SK-N-SH treated with all-trans-retinoic acid at 6 μM for 48 hours (cell line): Measurements from ENCODE around the gene RREB1.

Experiments used
- ATAC-seq: fragments of 200-7000 bp; cut with Tn5 transposase; 3 replicates; pipeline ENCODE4 v1.9.1; 2020; ENCODE audit warnings: mild to moderate bottlenecking, moderate library complexity
- ARNTL ChIP-seq: fragments of 450-650 bp; formaldehyde crosslinking; IDR thresholded peaks from 2 replicates; pipeline ENCODE4 v1.5.0; 2020; ENCODE audit warnings: low read depth, mild to moderate bottlenecking, moderate library complexity, borderline replicate concordance
- BACH2 ChIP-seq: fragments of 250-450 bp; sonication (Bioruptor Pico); IDR thresholded peaks from 2 replicates; pipeline ENCODE4 v1.9.0; 2021; ENCODE audit warnings: mild to moderate bottlenecking, borderline replicate concordance
- CREB5 ChIP-seq: fragments of 250-450 bp; sonication (Bioruptor Pico); IDR thresholded peaks from 2 replicates; pipeline ENCODE4 v1.5.1; 2020; ENCODE audit warnings: low read depth, mild to moderate bottlenecking, moderate library complexity
- CSDC2 ChIP-seq: fragments of 250-450 bp; sonication (Bioruptor Pico); IDR thresholded peaks from 2 replicates; pipeline ENCODE4 v1.5.0; 2020; ENCODE audit warnings: mild to moderate bottlenecking, moderate library complexity
- CSRNP3 ChIP-seq: fragments of 250-450 bp; sonication (Bioruptor Pico); IDR thresholded peaks from 2 replicates; pipeline ENCODE4 v1.5.1; 2021; ENCODE audit warnings: mild to moderate bottlenecking, moderate library complexity
- ESRRG ChIP-seq: fragments of 250-450 bp; sonication (Bioruptor Pico); IDR thresholded peaks from 2 replicates; pipeline ENCODE4 v1.6.1; 2021; ENCODE audit warnings: mild to moderate bottlenecking
- GLIS3 ChIP-seq: fragments of 250-450 bp; sonication (Bioruptor Pico); IDR thresholded peaks from 2 replicates; pipeline ENCODE4 v1.5.0; 2020; ENCODE audit warnings: mild to moderate bottlenecking, moderate library complexity
- OSR1 ChIP-seq: fragments of 250-450 bp; sonication (Bioruptor Pico); IDR thresholded peaks from 2 replicates; pipeline ENCODE4 v1.8.0; 2022; ENCODE audit warnings: moderate library complexity, mild to moderate bottlenecking, inconsistent platforms
- PATZ1 ChIP-seq: fragments of 250-450 bp; sonication (Bioruptor Pico); IDR thresholded peaks from 2 replicates; pipeline ENCODE4 v1.8.0; 2020; ENCODE audit warnings: mild to moderate bottlenecking, moderate library complexity, borderline replicate concordance
- POU6F1 ChIP-seq: fragments of 250-450 bp; sonication (Bioruptor Pico); IDR thresholded peaks from 2 replicates; pipeline ENCODE4 v1.8.0; 2021; ENCODE audit warnings: low read depth, mild to moderate bottlenecking, moderate library complexity, borderline replicate concordance
- RARB ChIP-seq: fragments of 250-450 bp; sonication (Bioruptor Pico); IDR thresholded peaks from 2 replicates; pipeline ENCODE4 v1.8.0; 2021; ENCODE audit warnings: mild to moderate bottlenecking, moderate library complexity
- SNAI2 ChIP-seq: fragments of 250-450 bp; sonication (Bioruptor Pico); IDR thresholded peaks from 2 replicates; pipeline ENCODE4 v1.5.0; 2020; ENCODE audit warnings: mild to moderate bottlenecking, moderate library complexity
- TCF4 ChIP-seq: fragments of 250-450 bp; sonication (Bioruptor Pico); IDR thresholded peaks from 2 replicates; pipeline ENCODE4 v1.8.0; 2021; ENCODE audit warnings: mild to moderate bottlenecking, moderate library complexity, borderline replicate concordance
- TOX ChIP-seq: fragments of 250-450 bp; sonication (Bioruptor Pico); IDR thresholded peaks from 2 replicates; pipeline ENCODE4 v1.8.0; 2021; ENCODE audit warnings: mild to moderate bottlenecking, moderate library complexity, borderline replicate concordance
- TSHZ2 ChIP-seq: fragments of 250-450 bp; sonication (Bioruptor Pico); IDR thresholded peaks from 2 replicates; pipeline ENCODE4 v1.5.0; 2020; ENCODE audit warnings: mild to moderate bottlenecking, moderate library complexity
- ZC3H10 ChIP-seq: fragments of 250-450 bp; sonication (Bioruptor Pico); IDR thresholded peaks from 2 replicates; pipeline ENCODE4 v1.5.1; 2021; ENCODE audit warnings: mild to moderate bottlenecking, moderate library complexity
- ZFP3 ChIP-seq: fragments of 250-450 bp; sonication (Bioruptor Pico); IDR thresholded peaks from 2 replicates; pipeline ENCODE4 v1.5.0; 2020; ENCODE audit warnings: mild to moderate bottlenecking, moderate library complexity
- ZFP30 ChIP-seq: fragments of 450-650 bp; formaldehyde crosslinking; IDR thresholded peaks from 2 replicates; pipeline ENCODE4 v1.5.0; 2022; ENCODE audit warnings: mild to moderate bottlenecking, moderate library complexity
- ZNF565 ChIP-seq: fragments of 450-650 bp; formaldehyde crosslinking; conservative IDR thresholded peaks from 2 replicates; pipeline ENCODE4 v1.5.0; 2020; ENCODE audit warnings: low read depth, mild to moderate bottlenecking, moderate library complexity
- ZNF8 ChIP-seq: fragments of 450-650 bp; formaldehyde crosslinking; IDR thresholded peaks from 2 replicates; pipeline ENCODE4 v1.5.0; 2020; ENCODE audit warnings: mild to moderate bottlenecking, moderate library complexity

Gene RREB1

GRCh38 chr6:7258231-7258763 is 150.5 kb downstream of the RREB1 start:
- TF ChIP-seq ZFP30 (CRISPR knock-in tag) = no peak
- no peak for TF ChIP-seq RARB (CRISPR knock-in tag)
- TF ChIP-seq ZNF8 (CRISPR knock-in tag) = no peak
- TF ChIP-seq PATZ1 (CRISPR knock-in tag) = no peak
- TF ChIP-seq CREB5 = no peak
- no peak for TF ChIP-seq CSRNP3
- no peak for TF ChIP-seq SNAI2 (CRISPR knock-in tag)
- ATAC-seq = no peak

- TF ChIP-seq TSHZ2 (CRISPR knock-in tag) (no peak), CSDC2 (CRISPR knock-in tag) (no peak), ARNTL (CRISPR knock-in tag) (no peak), ZNF565 (CRISPR knock-in tag) (no peak), ZFP3 (CRISPR knock-in tag) (no peak), CSRNP3 (no peak), TOX (no peak), TCF4 (CRISPR knock-in tag) (no peak), BACH2 (no peak)
- ATAC-seq = peak; percentile 32
Observed at GRCh38 chr6:7260291-7261031, 152.7 kb downstream of the RREB1 start.

GRCh38 chr6:7261032-7261841 is 153.5 kb downstream of the RREB1 start:
- peak; percentile 100 for ATAC-seq
- TF ChIP-seq BACH2 (no peak), CREB5 (no peak), ZNF565 (CRISPR knock-in tag) (no peak), SNAI2 (CRISPR knock-in tag) (no peak), TCF4 (CRISPR knock-in tag) (no peak), ZC3H10 (no peak), GLIS3 (CRISPR knock-in tag) (no peak), OSR1 (CRISPR knock-in tag) (no peak), ESRRG (CRISPR knock-in tag) (no peak), POU6F1 (CRISPR knock-in tag) (no peak), ZFP3 (CRISPR knock-in tag) (no peak), PATZ1 (CRISPR knock-in tag) (no peak)
